Breast epithelium (tissue), 3 donors: ENCODE results near the gene SPTBN5.

Experiments
- CTCF ChIP-seq, 3 donors: fragments of 450-650 bp; IDR thresholded peaks; one replicate each; pipeline ENCODE4 v1.5.1; 2016 to 2017; ENCODE audit warnings: antibody characterized with exemption in 3 of 3, mild to moderate bottlenecking in 3 of 3, moderate library complexity in 3 of 3
- POLR2A ChIP-seq: fragments of 450-650 bp; IDR thresholded peaks from one replicate; pipeline ENCODE4 v1.6.1; 2016; ENCODE audit warnings: antibody characterized with exemption, mild to moderate bottlenecking, moderate library complexity
- POLR2AphosphoS5 ChIP-seq, 3 donors: sonication (generic); formaldehyde crosslinking; IDR thresholded peaks; one replicate each; pipeline ENCODE4 v1.6.1; 2017; ENCODE audit warnings: antibody characterized with exemption in 3 of 3

GRCh38 chr15:41928637-41929620 lies 35.1 kb upstream of the SPTBN5 start:
- TF ChIP-seq POLR2A (no peak), CTCF (IDR thresholded peaks at IDR 0.05) (no peak), POLR2AphosphoS5 (IDR thresholded peaks at IDR 0.05) (no peak)
